ENCODE measurements around the gene FBXL7.

DNA sequence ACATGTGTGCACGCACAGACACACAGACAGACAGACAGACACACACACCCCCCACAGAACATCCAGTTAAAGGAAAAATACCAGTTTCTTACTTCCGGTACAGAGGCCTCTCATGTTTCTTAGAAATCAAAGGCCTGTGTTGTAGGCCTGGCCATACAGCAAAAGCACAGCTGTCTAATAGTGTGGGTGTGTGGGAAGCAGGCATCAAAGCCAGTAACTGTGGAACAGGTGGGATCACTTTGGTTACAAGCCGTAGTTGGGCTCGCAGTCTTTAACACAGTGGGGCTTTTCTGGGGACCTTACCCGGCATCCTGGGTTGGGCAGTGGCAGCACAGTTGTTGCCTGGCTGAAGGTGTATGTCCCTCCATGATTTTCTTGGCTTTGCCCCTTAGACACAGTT, 55.2 kb downstream of the FBXL7 start:
- TF ChIP-seq, protein P1, sequence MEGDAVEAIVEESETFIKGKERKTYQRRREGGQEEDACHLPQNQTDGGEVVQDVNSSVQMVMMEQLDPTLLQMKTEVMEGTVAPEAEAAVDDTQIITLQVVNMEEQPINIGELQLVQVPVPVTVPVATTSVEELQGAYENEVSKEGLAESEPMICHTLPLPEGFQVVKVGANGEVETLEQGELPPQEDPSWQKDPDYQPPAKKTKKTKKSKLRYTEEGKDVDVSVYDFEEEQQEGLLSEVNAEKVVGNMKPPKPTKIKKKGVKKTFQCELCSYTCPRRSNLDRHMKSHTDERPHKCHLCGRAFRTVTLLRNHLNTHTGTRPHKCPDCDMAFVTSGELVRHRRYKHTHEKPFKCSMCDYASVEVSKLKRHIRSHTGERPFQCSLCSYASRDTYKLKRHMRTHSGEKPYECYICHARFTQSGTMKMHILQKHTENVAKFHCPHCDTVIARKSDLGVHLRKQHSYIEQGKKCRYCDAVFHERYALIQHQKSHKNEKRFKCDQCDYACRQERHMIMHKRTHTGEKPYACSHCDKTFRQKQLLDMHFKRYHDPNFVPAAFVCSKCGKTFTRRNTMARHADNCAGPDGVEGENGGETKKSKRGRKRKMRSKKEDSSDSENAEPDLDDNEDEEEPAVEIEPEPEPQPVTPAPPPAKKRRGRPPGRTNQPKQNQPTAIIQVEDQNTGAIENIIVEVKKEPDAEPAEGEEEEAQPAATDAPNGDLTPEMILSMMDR (conservative IDR thresholded peaks at IDR 0.05 in 1 of 2, IDR thresholded peaks at IDR 0.05 in 1 of 2; ENCODE audit: low read depth in 1 of 2, low read length in 2 of 2), result no peak
- TF ChIP-seq EZH2 (IDR thresholded peaks at IDR 0.05; ENCODE audit: low read length, missing control alignments), result no peak

Data from fibroblast of lung (primary cell).